ENCODE measurements around the gene ZNF462. TPM values are rescaled to one million over a fixed set of nuclear protein-coding genes. Genes with fewer than 3 reads are reported as not detected.

The ZNF462 gene
- total and polyA plus RNA-seq, 4 donors = 0.35 to 2.1 (median 1.4) TPM

DNA sequence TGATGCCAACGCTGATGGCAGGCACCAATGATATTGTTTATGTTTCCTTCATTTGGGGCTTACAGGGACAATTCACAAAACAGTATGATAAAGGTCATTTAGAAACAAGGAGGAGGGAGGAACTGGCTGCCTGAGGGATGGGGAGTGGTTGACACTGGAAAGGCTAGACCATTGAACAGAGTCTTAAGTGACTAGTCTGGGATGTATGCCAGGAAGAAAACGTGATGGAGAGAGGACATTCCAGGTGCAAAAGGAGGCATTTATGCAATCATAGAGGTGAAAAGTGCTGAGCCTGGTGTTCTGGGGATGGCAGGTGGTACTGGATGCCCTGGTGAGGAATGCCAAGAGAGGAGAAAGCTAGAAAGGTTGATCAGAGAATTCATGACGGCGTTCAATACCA, 153.4 kb downstream of the ZNF462 start (continued):
- TF ChIP-seq, protein P1, sequence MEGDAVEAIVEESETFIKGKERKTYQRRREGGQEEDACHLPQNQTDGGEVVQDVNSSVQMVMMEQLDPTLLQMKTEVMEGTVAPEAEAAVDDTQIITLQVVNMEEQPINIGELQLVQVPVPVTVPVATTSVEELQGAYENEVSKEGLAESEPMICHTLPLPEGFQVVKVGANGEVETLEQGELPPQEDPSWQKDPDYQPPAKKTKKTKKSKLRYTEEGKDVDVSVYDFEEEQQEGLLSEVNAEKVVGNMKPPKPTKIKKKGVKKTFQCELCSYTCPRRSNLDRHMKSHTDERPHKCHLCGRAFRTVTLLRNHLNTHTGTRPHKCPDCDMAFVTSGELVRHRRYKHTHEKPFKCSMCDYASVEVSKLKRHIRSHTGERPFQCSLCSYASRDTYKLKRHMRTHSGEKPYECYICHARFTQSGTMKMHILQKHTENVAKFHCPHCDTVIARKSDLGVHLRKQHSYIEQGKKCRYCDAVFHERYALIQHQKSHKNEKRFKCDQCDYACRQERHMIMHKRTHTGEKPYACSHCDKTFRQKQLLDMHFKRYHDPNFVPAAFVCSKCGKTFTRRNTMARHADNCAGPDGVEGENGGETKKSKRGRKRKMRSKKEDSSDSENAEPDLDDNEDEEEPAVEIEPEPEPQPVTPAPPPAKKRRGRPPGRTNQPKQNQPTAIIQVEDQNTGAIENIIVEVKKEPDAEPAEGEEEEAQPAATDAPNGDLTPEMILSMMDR (IDR thresholded peaks at IDR 0.05; ENCODE audit: low read depth, low read length, missing input control) = no peak

DNA sequence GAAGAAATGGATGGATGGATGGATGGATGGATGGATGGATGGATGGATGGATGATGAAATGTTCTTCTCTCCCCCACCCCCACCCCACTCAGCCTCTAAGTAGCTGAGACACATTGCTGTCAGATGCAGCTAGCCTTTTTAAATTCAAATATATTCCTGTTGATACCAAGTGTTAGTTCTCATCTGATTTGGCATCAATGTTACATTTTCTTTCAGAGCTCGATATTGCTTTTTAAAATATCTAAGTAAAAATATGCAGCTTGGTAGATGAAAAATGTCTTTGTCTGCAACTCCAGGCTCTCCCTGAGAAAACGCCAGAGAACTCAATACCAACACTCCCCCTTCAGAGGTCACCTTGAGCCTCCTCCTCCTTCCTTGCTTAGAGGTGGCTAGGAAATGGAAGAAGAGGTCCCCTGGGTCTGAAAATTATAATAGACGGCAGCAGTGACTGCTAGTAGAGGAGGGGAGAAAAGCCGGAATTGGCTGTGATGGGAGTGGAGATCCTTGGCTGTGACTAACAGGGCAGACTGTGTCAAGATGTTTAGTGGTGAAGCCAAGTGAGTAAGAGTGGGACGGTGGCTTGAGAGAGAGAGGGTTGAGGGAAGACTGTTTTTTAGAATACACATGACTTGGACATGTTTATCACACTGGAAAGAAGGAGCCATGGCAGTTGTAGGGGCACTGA, 156.0 kb downstream of the ZNF462 start:
- TF ChIP-seq EGR1 (IDR thresholded peaks at IDR 0.05; ENCODE audit: low read depth in 2 of 2) (no peak), YY1 (IDR thresholded peaks at IDR 0.05) (no peak), JUND (IDR thresholded peaks at IDR 0.05) (no peak), GABPA (IDR thresholded peaks at IDR 0.05 in 1 of 2, conservative IDR thresholded peaks at IDR 0.05 in 1 of 2) (no peak), HNF4G (IDR thresholded peaks at IDR 0.05) (no peak), HNF4A (conservative IDR thresholded peaks at IDR 0.05) (no peak), NR2F2 (IDR thresholded peaks at IDR 0.05) (no peak), TAF1 (conservative IDR thresholded peaks at IDR 0.05) (no peak)
- TF ChIP-seq, protein P1 (IDR thresholded peaks at IDR 0.05; ENCODE audit: low read depth, low read length, missing input control) = no peak
- TF ChIP-seq, protein P2, sequence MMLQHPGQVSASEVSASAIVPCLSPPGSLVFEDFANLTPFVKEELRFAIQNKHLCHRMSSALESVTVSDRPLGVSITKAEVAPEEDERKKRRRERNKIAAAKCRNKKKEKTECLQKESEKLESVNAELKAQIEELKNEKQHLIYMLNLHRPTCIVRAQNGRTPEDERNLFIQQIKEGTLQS (IDR thresholded peaks at IDR 0.05) = no peak
- TF ChIP-seq, protein P3, sequence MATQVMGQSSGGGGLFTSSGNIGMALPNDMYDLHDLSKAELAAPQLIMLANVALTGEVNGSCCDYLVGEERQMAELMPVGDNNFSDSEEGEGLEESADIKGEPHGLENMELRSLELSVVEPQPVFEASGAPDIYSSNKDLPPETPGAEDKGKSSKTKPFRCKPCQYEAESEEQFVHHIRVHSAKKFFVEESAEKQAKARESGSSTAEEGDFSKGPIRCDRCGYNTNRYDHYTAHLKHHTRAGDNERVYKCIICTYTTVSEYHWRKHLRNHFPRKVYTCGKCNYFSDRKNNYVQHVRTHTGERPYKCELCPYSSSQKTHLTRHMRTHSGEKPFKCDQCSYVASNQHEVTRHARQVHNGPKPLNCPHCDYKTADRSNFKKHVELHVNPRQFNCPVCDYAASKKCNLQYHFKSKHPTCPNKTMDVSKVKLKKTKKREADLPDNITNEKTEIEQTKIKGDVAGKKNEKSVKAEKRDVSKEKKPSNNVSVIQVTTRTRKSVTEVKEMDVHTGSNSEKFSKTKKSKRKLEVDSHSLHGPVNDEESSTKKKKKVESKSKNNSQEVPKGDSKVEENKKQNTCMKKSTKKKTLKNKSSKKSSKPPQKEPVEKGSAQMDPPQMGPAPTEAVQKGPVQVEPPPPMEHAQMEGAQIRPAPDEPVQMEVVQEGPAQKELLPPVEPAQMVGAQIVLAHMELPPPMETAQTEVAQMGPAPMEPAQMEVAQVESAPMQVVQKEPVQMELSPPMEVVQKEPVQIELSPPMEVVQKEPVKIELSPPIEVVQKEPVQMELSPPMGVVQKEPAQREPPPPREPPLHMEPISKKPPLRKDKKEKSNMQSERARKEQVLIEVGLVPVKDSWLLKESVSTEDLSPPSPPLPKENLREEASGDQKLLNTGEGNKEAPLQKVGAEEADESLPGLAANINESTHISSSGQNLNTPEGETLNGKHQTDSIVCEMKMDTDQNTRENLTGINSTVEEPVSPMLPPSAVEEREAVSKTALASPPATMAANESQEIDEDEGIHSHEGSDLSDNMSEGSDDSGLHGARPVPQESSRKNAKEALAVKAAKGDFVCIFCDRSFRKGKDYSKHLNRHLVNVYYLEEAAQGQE (IDR thresholded peaks at IDR 0.05) = no peak
- peaks cover 0 to 13% (median 9%) of the 10 kb centered on the region in 4 donors for H3K9me3 ChIP-seq (ENCODE audit: control insufficient read depth in 4 of 4, low read length in 3 of 4)
- no peak overlapping the region for H3K9ac ChIP-seq (ENCODE audit: low read depth in 1 of 2, low read length in 2 of 2)
- H3K36me3 ChIP-seq (ENCODE audit: control insufficient read depth in 4 of 4, insufficient read depth in 3 of 4, low read depth in 1 of 4, low read length in 3 of 4) = no peaks in the 10 kb centered on the region
- 70% methylated on average over 5 of the region's 5 CpGs for WGBS
- peaks cover 0 to 4% (median under 1%) of the 10 kb centered on the region in 4 donors for H3K27me3 ChIP-seq (ENCODE audit: control insufficient read depth in 4 of 4, insufficient read depth in 4 of 4, low read length in 3 of 4)
- DNase-seq (ENCODE audit: low spot score) = no peak
- no peaks in the 10 kb centered on the region for H3K4me1 ChIP-seq (ENCODE audit: control insufficient read depth in 4 of 4, insufficient read depth in 4 of 4, low read length in 3 of 4)
- H3K4me3 ChIP-seq (ENCODE audit: low read depth in 1 of 3, low read length in 3 of 3) = no peak overlapping the region
- no peak overlapping the region for H3K27ac ChIP-seq (ENCODE audit: low read depth in 1 of 2, low read length in 2 of 2)

Data from liver (tissue), 9 donors.